ENCODE results near the gene SPANXN5.
"Not testable (repeated sequence)": the region's sequence is repeated elsewhere in the genome, so short reads cannot be mapped to it uniquely, and the experiment has no call there.

The SPANXN5 gene

GRCh38 chrX:52797327-52797726 is at the start of gene SPANXN5:
SPANXN5 (minus strand) TSS chrX:52797427; CDS start chrX:52797348, 79 bp downstream.
- not testable (repeated sequence) for H3K36me3 ChIP-seq (ENCODE audit: control insufficient read depth, insufficient read depth, low read length); H3K27me3 ChIP-seq (ENCODE audit: control insufficient read depth, insufficient read depth, low read length); H3K9me3 ChIP-seq (ENCODE audit: control insufficient read depth, insufficient read depth, low read length); H3K4me3 ChIP-seq (ENCODE audit: low read depth, low read length); H3K9ac ChIP-seq (ENCODE audit: low read depth, low read length); H3K4me1 ChIP-seq (ENCODE audit: control insufficient read depth, insufficient read depth, low read length)

GRCh38 chrX:52843619-52844018 is 46.4 kb upstream of the SPANXN5 start:
- H3K36me3 ChIP-seq (ENCODE audit: control insufficient read depth, insufficient read depth, low read length); H3K9me3 ChIP-seq (ENCODE audit: control insufficient read depth, insufficient read depth, low read length); H3K9ac ChIP-seq (ENCODE audit: low read depth, low read length); H3K4me3 ChIP-seq (ENCODE audit: low read depth, low read length); H3K4me1 ChIP-seq (ENCODE audit: control insufficient read depth, insufficient read depth, low read length); H3K27me3 ChIP-seq (ENCODE audit: control insufficient read depth, insufficient read depth, low read length): not testable (repeated sequence)

- H3K27me3 ChIP-seq (ENCODE audit: control insufficient read depth, insufficient read depth, low read length): no peaks in the 10 kb centered on the region
- H3K9ac ChIP-seq (ENCODE audit: low read depth, low read length): no peak overlapping the region
These were observed 41.9 kb upstream of the SPANXN5 start for GRCh38 chrX:52839137-52839536.

GRCh38 chrX:52830551-52830950 is 33.3 kb upstream of the SPANXN5 start:
- Histone ChIP-seq H3K4me1 (ENCODE audit: control insufficient read depth, insufficient read depth, low read length) (no peaks in the 10 kb centered on the region), H3K9me3 (ENCODE audit: control insufficient read depth, insufficient read depth, low read length) (peaks cover 7% of the 10 kb centered on the region), H3K27me3 (ENCODE audit: control insufficient read depth, insufficient read depth, low read length) (no peaks in the 10 kb centered on the region), H3K4me3 (ENCODE audit: low read depth, low read length) (no peak overlapping the region), H3K9ac (ENCODE audit: low read depth, low read length) (no peak overlapping the region), H3K36me3 (ENCODE audit: control insufficient read depth, insufficient read depth, low read length) (no peaks in the 10 kb centered on the region)

More at GRCh38 chrX:52839137-52839536, 41.9 kb upstream of the SPANXN5 start:
- no peaks in the 10 kb centered on the region for H3K36me3 ChIP-seq (ENCODE audit: control insufficient read depth, insufficient read depth, low read length)
- no peaks in the 10 kb centered on the region for H3K9me3 ChIP-seq (ENCODE audit: control insufficient read depth, insufficient read depth, low read length)
- H3K4me1 ChIP-seq (ENCODE audit: control insufficient read depth, insufficient read depth, low read length): no peaks in the 10 kb centered on the region
- no peak overlapping the region for H3K4me3 ChIP-seq (ENCODE audit: low read depth, low read length)

GRCh38 chrX:52824608-52825007 is 27.4 kb upstream of the SPANXN5 start:
- Histone ChIP-seq H3K36me3 (ENCODE audit: control insufficient read depth, insufficient read depth, low read length) (no peaks in the 10 kb centered on the region), H3K4me3 (ENCODE audit: low read depth, low read length) (no peak overlapping the region), H3K4me1 (ENCODE audit: control insufficient read depth, insufficient read depth, low read length) (no peaks in the 10 kb centered on the region), H3K27me3 (ENCODE audit: control insufficient read depth, insufficient read depth, low read length) (no peaks in the 10 kb centered on the region), H3K9ac (ENCODE audit: low read depth, low read length) (no peak overlapping the region), H3K9me3 (ENCODE audit: control insufficient read depth, insufficient read depth, low read length) (no peaks in the 10 kb centered on the region)

- no peaks in the 10 kb centered on the region for H3K27me3 ChIP-seq (ENCODE audit: control insufficient read depth, insufficient read depth, low read length)
- H3K4me3 ChIP-seq (ENCODE audit: low read depth, low read length): no peak overlapping the region
- no peaks in the 10 kb centered on the region for H3K4me1 ChIP-seq (ENCODE audit: control insufficient read depth, insufficient read depth, low read length)
- H3K9me3 ChIP-seq (ENCODE audit: control insufficient read depth, insufficient read depth, low read length): no peaks in the 10 kb centered on the region
- H3K36me3 ChIP-seq (ENCODE audit: control insufficient read depth, insufficient read depth, low read length): no peaks in the 10 kb centered on the region
- H3K9ac ChIP-seq (ENCODE audit: low read depth, low read length): no peak overlapping the region
These were observed 24.0 kb upstream of the SPANXN5 start for GRCh38 chrX:52821079-52821760.

GRCh38 chrX:52819788-52820187 is 22.6 kb upstream of the SPANXN5 start:
- H3K36me3 ChIP-seq (ENCODE audit: control insufficient read depth, insufficient read depth, low read length): no peaks in the 10 kb centered on the region
- no peaks in the 10 kb centered on the region for H3K27me3 ChIP-seq (ENCODE audit: control insufficient read depth, insufficient read depth, low read length)
- no peaks in the 10 kb centered on the region for H3K9me3 ChIP-seq (ENCODE audit: control insufficient read depth, insufficient read depth, low read length)
- no peaks in the 10 kb centered on the region for H3K4me1 ChIP-seq (ENCODE audit: control insufficient read depth, insufficient read depth, low read length)
- no peak overlapping the region for H3K4me3 ChIP-seq (ENCODE audit: low read depth, low read length)
- H3K9ac ChIP-seq (ENCODE audit: low read depth, low read length): no peak overlapping the region

GRCh38 chrX:52811065-52811625 is 13.9 kb upstream of the SPANXN5 start, which contains the start of gene XAGE5:
XAGE5 (plus strand) TSS chrX:52811287; CDS start chrX:52812567, 1,280 bp downstream.
- Histone ChIP-seq H3K27me3 (ENCODE audit: control insufficient read depth, insufficient read depth, low read length) (no peaks in the 10 kb centered on the region), H3K9ac (ENCODE audit: low read depth, low read length) (no peak within 1 kb of the TSS)

GRCh38 chrX:52804876-52805275 is 7.6 kb upstream of the SPANXN5 start:
- H3K36me3 ChIP-seq (ENCODE audit: control insufficient read depth, insufficient read depth, low read length); H3K4me3 ChIP-seq (ENCODE audit: low read depth, low read length); H3K4me1 ChIP-seq (ENCODE audit: control insufficient read depth, insufficient read depth, low read length); H3K27me3 ChIP-seq (ENCODE audit: control insufficient read depth, insufficient read depth, low read length); H3K9me3 ChIP-seq (ENCODE audit: control insufficient read depth, insufficient read depth, low read length); H3K9ac ChIP-seq (ENCODE audit: low read depth, low read length): not testable (repeated sequence)

More at GRCh38 chrX:52811065-52811625, 13.9 kb upstream of the SPANXN5 start, which contains the start of gene XAGE5:
- Histone ChIP-seq H3K36me3 (ENCODE audit: control insufficient read depth, insufficient read depth, low read length) (no peaks in the 10 kb centered on the region), H3K9me3 (ENCODE audit: control insufficient read depth, insufficient read depth, low read length) (no peaks in the 10 kb centered on the region), H3K4me1 (ENCODE audit: control insufficient read depth, insufficient read depth, low read length) (no peaks in the 10 kb centered on the region), H3K4me3 (ENCODE audit: low read depth, low read length) (no peak within 1 kb of the TSS)

GRCh38 chrX:52773504-52773903 is 23.7 kb downstream of the SPANXN5 start:
- not testable (repeated sequence) for H3K36me3 ChIP-seq (ENCODE audit: control insufficient read depth, insufficient read depth, low read length)

GRCh38 chrX:52765983-52766382 is 31.2 kb downstream of the SPANXN5 start:
- H3K9me3 ChIP-seq (ENCODE audit: control insufficient read depth, insufficient read depth, low read length); H3K4me3 ChIP-seq (ENCODE audit: low read depth, low read length); H3K36me3 ChIP-seq (ENCODE audit: control insufficient read depth, insufficient read depth, low read length); H3K4me1 ChIP-seq (ENCODE audit: control insufficient read depth, insufficient read depth, low read length); H3K27me3 ChIP-seq (ENCODE audit: control insufficient read depth, insufficient read depth, low read length); H3K9ac ChIP-seq (ENCODE audit: low read depth, low read length): not testable (repeated sequence)

More at GRCh38 chrX:52773504-52773903, 23.7 kb downstream of the SPANXN5 start:
- H3K9me3 ChIP-seq (ENCODE audit: control insufficient read depth, insufficient read depth, low read length); H3K4me1 ChIP-seq (ENCODE audit: control insufficient read depth, insufficient read depth, low read length); H3K9ac ChIP-seq (ENCODE audit: low read depth, low read length); H3K4me3 ChIP-seq (ENCODE audit: low read depth, low read length); H3K27me3 ChIP-seq (ENCODE audit: control insufficient read depth, insufficient read depth, low read length): not testable (repeated sequence)

GRCh38 chrX:52750952-52751351 is 46.3 kb downstream of the SPANXN5 start, which contains the start of gene SSX2B:
SSX2B (plus strand) TSS chrX:52751252; CDS start chrX:52752681, 1,429 bp downstream.
- H3K9ac ChIP-seq (ENCODE audit: low read depth, low read length); H3K27me3 ChIP-seq (ENCODE audit: control insufficient read depth, insufficient read depth, low read length); H3K4me3 ChIP-seq (ENCODE audit: low read depth, low read length); H3K9me3 ChIP-seq (ENCODE audit: control insufficient read depth, insufficient read depth, low read length); H3K4me1 ChIP-seq (ENCODE audit: control insufficient read depth, insufficient read depth, low read length); H3K36me3 ChIP-seq (ENCODE audit: control insufficient read depth, insufficient read depth, low read length): not testable (repeated sequence)

Data from iPS-15b (cell line).